ENCODE results near the gene CAMSAP1.

The CAMSAP1 gene

GRCh38 chr9:135815830-135816650, 91.3 kb downstream of the CAMSAP1 start:
- H3K4me3 Mint-ChIP-seq = no peak overlapping the region
- H3K4me1 Mint-ChIP-seq (ENCODE audit: low read depth in 2 of 2) = peaks cover 0 to 10% of the 10 kb centered on the region in 2 donors
- ATAC-seq (replicated peaks) (peak; percentile 60), DNase-seq (no peak)
- peak overlapping the region in 1 of 2 donors; percentile 83 for H3K27ac Mint-ChIP-seq
- H3K36me3 Mint-ChIP-seq (ENCODE audit: insufficient read depth) = peaks cover 62% of the 10 kb centered on the region
- no peaks in the 10 kb centered on the region for H3K9me3 Mint-ChIP-seq
- H3K27me3 Mint-ChIP-seq = no peaks in the 10 kb centered on the region

DNA sequence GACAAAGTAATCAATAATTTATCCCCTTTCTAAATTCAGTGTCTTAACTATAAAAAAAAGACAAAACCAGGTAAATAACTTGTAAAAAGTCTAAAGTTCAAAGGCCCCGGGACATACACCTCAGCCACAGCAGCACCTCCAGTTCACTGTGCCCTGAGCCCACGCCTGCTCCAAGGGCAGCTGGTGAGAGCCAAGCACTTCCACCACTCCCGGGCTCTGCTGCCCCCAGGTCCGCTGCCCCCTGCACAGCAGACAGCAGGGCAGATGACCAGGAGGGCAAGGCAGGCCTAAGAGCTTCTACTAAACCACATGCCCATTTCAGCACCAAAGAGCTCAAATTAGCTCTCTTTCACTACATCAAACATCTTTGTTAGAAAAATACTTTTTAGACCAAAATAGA, 91.9 kb downstream of the CAMSAP1 start:
- no peak overlapping the region for H3K4me3 Mint-ChIP-seq
- no peak for ATAC-seq (replicated peaks)
- peak overlapping the region in 1 of 2 donors; percentile 83 for H3K27ac Mint-ChIP-seq
- H3K36me3 Mint-ChIP-seq (ENCODE audit: insufficient read depth) = peaks cover 61% of the 10 kb centered on the region
- peaks cover 0 to 10% of the 10 kb centered on the region in 2 donors for H3K4me1 Mint-ChIP-seq (ENCODE audit: low read depth in 2 of 2)
- no peaks in the 10 kb centered on the region for H3K27me3 Mint-ChIP-seq
- no peak for DNase-seq
- no peaks in the 10 kb centered on the region for H3K9me3 Mint-ChIP-seq

DNA sequence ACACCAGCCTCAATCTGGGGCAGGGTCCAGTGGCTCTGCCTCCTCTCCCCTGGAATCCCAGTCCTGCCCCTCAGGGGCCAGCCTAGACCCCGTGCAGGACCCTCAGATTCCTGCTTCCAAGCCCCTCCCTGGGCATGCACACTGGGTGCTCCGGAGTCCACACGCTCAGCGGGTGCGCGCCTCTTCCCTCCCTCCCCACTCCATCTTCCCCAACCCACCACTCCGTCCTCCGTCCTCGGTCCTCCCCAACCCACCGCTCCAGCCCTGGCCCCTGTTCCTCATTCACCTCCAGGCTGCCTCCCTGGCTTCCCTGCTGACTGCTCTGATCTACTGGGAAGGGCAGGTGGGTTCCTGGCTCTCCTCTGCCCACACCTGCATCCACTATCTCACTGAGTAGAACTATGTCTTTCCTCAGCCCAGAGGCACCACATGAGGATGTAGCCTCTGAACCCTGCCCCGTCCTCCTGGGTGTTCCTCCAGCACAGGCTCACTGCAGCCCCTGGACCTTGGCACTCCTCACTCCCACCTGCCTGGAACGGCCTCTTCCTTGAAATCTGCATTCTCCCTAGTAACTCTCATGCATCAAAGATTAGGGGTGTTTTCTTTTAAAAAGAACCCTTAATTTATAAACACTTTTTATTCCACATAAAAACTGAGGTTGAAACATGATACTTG, 92.8 kb downstream of the CAMSAP1 start:
- DNase-seq (no peak), ATAC-seq (replicated peaks) (no peak)
- Mint-ChIP-seq H3K4me3 (no peak overlapping the region), H3K9me3 (no peaks in the 10 kb centered on the region), H3K27ac (no peak overlapping the region), H3K4me1 (ENCODE audit: low read depth in 2 of 2) (peaks cover 0 to 10% of the 10 kb centered on the region in 2 donors), H3K36me3 (ENCODE audit: insufficient read depth) (peaks cover 62% of the 10 kb centered on the region), H3K27me3 (no peaks in the 10 kb centered on the region)

GRCh38 chr9:135813671-135814290, 93.6 kb downstream of the CAMSAP1 start:
- DNase-seq (no peak), ATAC-seq (replicated peaks) (no peak)
- Mint-ChIP-seq H3K27me3 (no peaks in the 10 kb centered on the region), H3K9me3 (no peaks in the 10 kb centered on the region), H3K27ac (no peak overlapping the region), H3K36me3 (ENCODE audit: insufficient read depth) (peaks cover 58% of the 10 kb centered on the region), H3K4me3 (no peak overlapping the region), H3K4me1 (ENCODE audit: low read depth in 2 of 2) (peaks cover 0 to 10% of the 10 kb centered on the region in 2 donors)

DNA sequence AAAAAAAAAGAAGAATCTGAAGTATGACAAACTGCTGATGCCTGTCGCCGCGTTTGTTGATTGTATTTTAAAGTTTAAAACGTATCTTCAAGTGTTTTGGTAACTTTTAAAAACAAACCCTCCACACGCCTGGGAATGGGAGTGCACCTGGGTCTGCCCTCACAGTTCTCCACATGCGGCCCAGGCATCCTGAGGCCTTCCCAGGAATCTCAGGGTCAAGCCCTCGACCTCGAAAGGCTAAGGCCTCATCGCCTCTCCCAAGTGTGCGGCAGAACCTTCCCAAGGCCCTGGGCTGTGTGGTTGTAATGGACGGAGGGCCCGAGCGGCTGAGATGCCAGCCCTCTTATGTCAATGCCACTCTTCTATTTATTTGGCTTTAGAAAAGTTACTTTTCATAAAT, 94.4 kb downstream of the CAMSAP1 start:
- Mint-ChIP-seq H3K36me3 (ENCODE audit: insufficient read depth) (peaks cover 58% of the 10 kb centered on the region), H3K9me3 (no peaks in the 10 kb centered on the region), H3K27me3 (no peaks in the 10 kb centered on the region), H3K4me3 (no peak overlapping the region), H3K27ac (no peak overlapping the region), H3K4me1 (ENCODE audit: low read depth in 2 of 2) (peaks cover 3 to 10% of the 10 kb centered on the region in 2 donors)
- DNase-seq = no peak
- no peak for ATAC-seq (replicated peaks)

- H3K36me3 Mint-ChIP-seq (ENCODE audit: insufficient read depth) = peaks cover 47% of the 10 kb centered on the region
- DNase-seq = no peak
- ATAC-seq (replicated peaks) = no peak
- no peak overlapping the region for H3K4me3 Mint-ChIP-seq
- H3K27ac Mint-ChIP-seq = no peak overlapping the region
- peaks cover 13 to 19% of the 10 kb centered on the region in 2 donors for H3K4me1 Mint-ChIP-seq (ENCODE audit: low read depth in 2 of 2)
- H3K27me3 Mint-ChIP-seq = no peaks in the 10 kb centered on the region
- no peaks in the 10 kb centered on the region for H3K9me3 Mint-ChIP-seq
Observed at GRCh38 chr9:135811801-135812200, 95.5 kb downstream of the CAMSAP1 start.

GRCh38 chr9:135810806-135811575, 96.4 kb downstream of the CAMSAP1 start:
- peaks cover 15 to 16% of the 10 kb centered on the region in 2 donors for H3K4me1 Mint-ChIP-seq (ENCODE audit: low read depth in 2 of 2)
- H3K27ac Mint-ChIP-seq = no peak overlapping the region
- no peaks in the 10 kb centered on the region for H3K27me3 Mint-ChIP-seq
- H3K36me3 Mint-ChIP-seq (ENCODE audit: insufficient read depth) = peaks cover 42% of the 10 kb centered on the region
- no peak overlapping the region for H3K4me3 Mint-ChIP-seq
- no peak for ATAC-seq (replicated peaks)
- DNase-seq = no peak
- no peaks in the 10 kb centered on the region for H3K9me3 Mint-ChIP-seq

DNA sequence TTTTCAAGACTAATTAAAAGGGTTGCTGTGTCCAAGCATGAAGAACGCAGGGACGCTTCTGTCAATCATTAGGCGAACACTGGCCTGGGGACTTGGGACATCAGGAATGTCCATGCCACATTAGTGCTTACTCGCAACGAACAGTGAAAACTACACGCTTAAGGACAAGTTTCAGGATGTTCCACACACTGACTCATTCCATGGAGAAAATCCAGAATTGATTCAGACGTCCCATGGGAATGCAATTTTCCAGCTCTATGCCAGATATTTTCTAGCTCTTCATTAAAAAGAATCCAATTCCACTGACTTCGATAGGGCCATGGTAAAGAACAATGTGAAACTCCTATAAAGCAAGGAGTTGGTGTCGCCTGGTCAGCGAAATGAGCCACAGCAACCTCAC, 98.2 kb downstream of the CAMSAP1 start:
- peaks cover 42% of the 10 kb centered on the region for H3K36me3 Mint-ChIP-seq (ENCODE audit: insufficient read depth)
- DNase-seq = no peak
- no peak overlapping the region for H3K27ac Mint-ChIP-seq
- H3K4me1 Mint-ChIP-seq (ENCODE audit: low read depth in 2 of 2) = peaks cover 17 to 22% of the 10 kb centered on the region in 2 donors
- no peaks in the 10 kb centered on the region for H3K9me3 Mint-ChIP-seq
- no peaks in the 10 kb centered on the region for H3K27me3 Mint-ChIP-seq
- no peak overlapping the region for H3K4me3 Mint-ChIP-seq
- ATAC-seq (replicated peaks) = no peak

GRCh38 chr9:135805422-135806022, 101.8 kb downstream of the CAMSAP1 start:
- ATAC-seq (replicated peaks) (no peak), DNase-seq (no peak)
- peak overlapping the region; percentile 73 to 87 for H3K27ac Mint-ChIP-seq

DNA sequence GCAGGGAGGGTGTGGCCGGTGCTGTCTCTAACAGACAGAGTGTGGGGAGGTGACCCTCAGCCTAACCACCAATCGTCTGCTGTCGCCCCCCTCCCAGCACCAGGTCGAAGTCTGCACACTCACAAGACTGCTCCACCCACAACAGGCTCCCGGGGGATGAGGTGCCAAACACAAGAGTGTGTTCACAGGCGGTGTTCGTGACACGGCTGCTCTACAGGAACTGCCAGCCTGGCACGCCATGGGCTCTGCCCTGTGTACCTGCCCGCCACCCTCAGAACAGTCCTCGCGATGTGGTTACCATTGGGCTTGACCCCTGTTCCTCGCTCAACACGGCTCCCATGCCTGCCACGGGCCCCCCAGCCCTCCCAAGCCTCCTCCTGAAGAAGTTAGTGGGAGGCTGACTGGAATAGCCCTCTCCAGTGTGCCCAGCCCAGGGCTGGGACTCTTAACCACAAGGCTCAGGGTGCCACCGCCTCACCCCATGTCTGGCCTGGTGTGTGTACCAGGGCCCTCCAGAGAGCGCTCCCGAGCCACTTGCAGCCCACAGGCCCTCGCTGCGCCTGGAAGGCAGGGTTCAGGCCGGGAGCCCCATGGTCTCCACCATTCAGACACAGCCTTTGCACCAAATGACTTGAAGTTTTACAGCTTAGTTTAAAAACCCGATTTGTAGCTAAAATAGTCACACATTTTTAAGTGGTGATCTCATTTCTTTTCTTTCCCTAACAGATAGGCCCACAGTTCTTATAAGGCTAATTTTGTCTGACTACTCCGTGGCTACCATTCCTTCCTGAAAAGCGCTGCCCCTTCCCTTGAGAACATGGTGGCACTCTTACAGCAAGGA, 102.5 kb downstream of the CAMSAP1 start:
- Mint-ChIP-seq H3K4me1 (ENCODE audit: low read depth in 2 of 2) (peaks cover 17 to 22% of the 10 kb centered on the region in 2 donors), H3K27me3 (no peaks in the 10 kb centered on the region), H3K27ac (peak overlapping the region in 1 of 2 donors; percentile 73), H3K36me3 (ENCODE audit: insufficient read depth) (peaks cover 7% of the 10 kb centered on the region), H3K4me3 (no peak overlapping the region), H3K9me3 (no peaks in the 10 kb centered on the region)
- ATAC-seq (replicated peaks) (no peak), DNase-seq (no peak)

More at GRCh38 chr9:135805422-135806022, 101.8 kb downstream of the CAMSAP1 start:
- peaks cover 17 to 22% of the 10 kb centered on the region in 2 donors for H3K4me1 Mint-ChIP-seq (ENCODE audit: low read depth in 2 of 2)
- no peak overlapping the region for H3K4me3 Mint-ChIP-seq
- H3K9me3 Mint-ChIP-seq = no peaks in the 10 kb centered on the region
- H3K27me3 Mint-ChIP-seq = no peaks in the 10 kb centered on the region
- peaks cover 12% of the 10 kb centered on the region for H3K36me3 Mint-ChIP-seq (ENCODE audit: insufficient read depth)

GRCh38 chr9:135803441-135803840, 103.9 kb downstream of the CAMSAP1 start:
- Mint-ChIP-seq H3K27ac (no peak overlapping the region), H3K36me3 (ENCODE audit: insufficient read depth) (peaks cover 5% of the 10 kb centered on the region), H3K4me3 (no peak overlapping the region), H3K4me1 (ENCODE audit: low read depth in 2 of 2) (peaks cover 17 to 22% of the 10 kb centered on the region in 2 donors), H3K9me3 (no peaks in the 10 kb centered on the region), H3K27me3 (peaks cover 0 to 6% of the 10 kb centered on the region in 2 donors)
- DNase-seq = no peak
- ATAC-seq (replicated peaks) = no peak

DNA sequence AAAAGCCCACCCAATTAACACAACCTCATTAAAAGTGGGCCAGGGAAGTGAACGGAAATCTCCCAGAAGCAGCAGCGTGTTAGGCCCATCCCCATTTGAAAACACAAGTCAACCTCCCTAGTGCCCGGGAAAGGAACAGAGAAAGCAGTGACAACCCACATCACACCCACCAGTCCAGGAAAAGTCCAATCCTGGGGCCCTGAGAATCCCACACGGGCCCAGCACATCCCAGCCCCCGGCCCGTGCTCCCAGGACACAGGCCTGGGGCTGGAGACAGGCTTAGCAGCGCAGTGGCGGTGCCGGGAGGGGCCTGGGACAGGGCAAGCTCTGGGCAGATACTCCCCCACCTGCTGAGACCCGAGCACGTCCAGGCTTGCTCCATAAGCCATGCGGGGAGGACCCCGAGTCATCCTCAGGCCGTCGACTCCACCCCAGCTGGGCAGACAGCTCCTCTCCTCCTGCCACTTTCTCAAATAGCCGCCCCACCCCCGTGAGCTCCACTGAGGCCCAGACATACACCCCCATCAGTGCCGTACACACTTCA, 104.4 kb downstream of the CAMSAP1 start:
- DNase-seq (no peak), ATAC-seq (replicated peaks) (no peak)
- peaks cover 17 to 20% of the 10 kb centered on the region in 2 donors for H3K4me1 Mint-ChIP-seq (ENCODE audit: low read depth in 2 of 2)
- H3K27me3 Mint-ChIP-seq = peaks cover 0 to 10% of the 10 kb centered on the region in 2 donors
- H3K9me3 Mint-ChIP-seq = no peaks in the 10 kb centered on the region
- H3K27ac Mint-ChIP-seq = no peak overlapping the region
- H3K4me3 Mint-ChIP-seq = no peak overlapping the region
- peaks cover 5% of the 10 kb centered on the region for H3K36me3 Mint-ChIP-seq (ENCODE audit: insufficient read depth)

Measured in effector memory CD8-positive, alpha-beta T cell (primary cell).